Erythroblast (primary cell): ENCODE data around the gene CDK11B.
"Not testable (repeated sequence)": the region's sequence is repeated elsewhere in the genome, so short reads cannot be mapped to it uniquely, and the experiment has no call there.

Experiments
- GATA1 ChIP-seq: IDR thresholded peaks from 2 replicates; pipeline ENCODE4 v1.6.1; 2011; ENCODE audit warnings: low read depth, mild to moderate bottlenecking, control low read depth, low read length, moderate library complexity
- POLR2A ChIP-seq: IDR thresholded peaks from 2 replicates; pipeline ENCODE4 v1.6.1; 2011; ENCODE audit warnings: mild to moderate bottlenecking, low read length

DNA sequence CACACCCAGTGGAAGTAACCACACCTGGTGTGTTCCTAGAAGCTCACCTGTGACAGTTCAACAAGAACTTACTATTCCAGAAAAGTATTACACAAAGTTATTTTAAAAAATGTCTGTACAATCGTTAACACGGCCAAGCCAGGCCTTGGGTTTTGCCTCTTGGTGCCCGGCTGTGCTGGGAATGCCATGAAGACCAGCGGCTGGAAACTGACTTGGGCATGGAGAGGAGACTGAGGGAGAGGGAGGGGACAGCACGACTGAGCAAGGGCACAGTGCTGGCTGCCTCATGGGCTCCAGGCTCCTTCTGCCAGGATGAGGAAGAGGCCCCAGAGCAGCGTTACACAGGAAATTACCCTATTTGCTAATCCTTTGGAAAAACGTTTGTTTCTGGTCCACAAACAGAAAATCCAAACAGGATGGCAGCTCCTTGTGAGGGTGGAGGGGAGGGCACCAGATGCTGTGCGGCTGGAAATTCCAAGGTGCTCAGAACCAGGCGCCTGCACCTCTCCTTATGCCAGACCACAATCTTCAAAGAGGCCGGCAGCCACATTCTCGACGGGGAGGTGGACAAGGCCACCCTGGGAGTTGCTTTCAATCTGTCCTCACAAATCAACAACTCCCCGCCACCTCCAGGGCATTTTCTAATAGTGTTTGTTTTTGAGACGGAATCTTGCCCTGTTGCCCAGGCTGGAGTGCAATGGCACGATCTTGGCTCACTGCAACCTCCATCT lies 4.2 kb upstream of the CDK11B start:
- TF ChIP-seq POLR2A, GATA1: not testable (repeated sequence)
